Suprapubic skin (tissue), 4 donors: ENCODE measurements around the gene FAM131B.

Experiments
- EP300 ChIP-seq: sonication (generic); formaldehyde crosslinking; IDR thresholded peaks from one replicate; pipeline ENCODE4 v1.6.1; 2017; ENCODE audit warnings: antibody characterized with exemption
- POLR2A ChIP-seq, 2 donors: fragments of 450-650 bp; IDR thresholded peaks; one replicate each; pipeline ENCODE4 v1.6.1; 2017; ENCODE audit warnings: antibody characterized with exemption in 2 of 2, mild to moderate bottlenecking in 2 of 2, moderate library complexity in 2 of 2
- POLR2AphosphoS5 ChIP-seq, 3 donors: sonication (generic); formaldehyde crosslinking; IDR thresholded peaks; one replicate each; pipeline ENCODE4 v1.6.1; 2017; ENCODE audit warnings: antibody characterized with exemption in 3 of 3
- TF ChIP-seq, protein P1 (sequence below), 2 donors: fragments of 200-600 bp in 1 of 2; fragments of 450-650 bp in 1 of 2; sonication (generic) in 1 of 2; IDR thresholded peaks; one replicate each; pipeline ENCODE4 v1.5.1; 2016 to 2019; ENCODE audit warnings: antibody characterized with exemption in 2 of 2, mild to moderate bottlenecking in 1 of 2, moderate library complexity in 1 of 2

GRCh38 chr7:143393267-143394041 lies 30.9 kb upstream of the FAM131B start:
- TF ChIP-seq, protein P1, sequence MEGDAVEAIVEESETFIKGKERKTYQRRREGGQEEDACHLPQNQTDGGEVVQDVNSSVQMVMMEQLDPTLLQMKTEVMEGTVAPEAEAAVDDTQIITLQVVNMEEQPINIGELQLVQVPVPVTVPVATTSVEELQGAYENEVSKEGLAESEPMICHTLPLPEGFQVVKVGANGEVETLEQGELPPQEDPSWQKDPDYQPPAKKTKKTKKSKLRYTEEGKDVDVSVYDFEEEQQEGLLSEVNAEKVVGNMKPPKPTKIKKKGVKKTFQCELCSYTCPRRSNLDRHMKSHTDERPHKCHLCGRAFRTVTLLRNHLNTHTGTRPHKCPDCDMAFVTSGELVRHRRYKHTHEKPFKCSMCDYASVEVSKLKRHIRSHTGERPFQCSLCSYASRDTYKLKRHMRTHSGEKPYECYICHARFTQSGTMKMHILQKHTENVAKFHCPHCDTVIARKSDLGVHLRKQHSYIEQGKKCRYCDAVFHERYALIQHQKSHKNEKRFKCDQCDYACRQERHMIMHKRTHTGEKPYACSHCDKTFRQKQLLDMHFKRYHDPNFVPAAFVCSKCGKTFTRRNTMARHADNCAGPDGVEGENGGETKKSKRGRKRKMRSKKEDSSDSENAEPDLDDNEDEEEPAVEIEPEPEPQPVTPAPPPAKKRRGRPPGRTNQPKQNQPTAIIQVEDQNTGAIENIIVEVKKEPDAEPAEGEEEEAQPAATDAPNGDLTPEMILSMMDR (IDR thresholded peaks at IDR 0.05), result no peak
- TF ChIP-seq POLR2A (IDR thresholded peaks at IDR 0.05), result no peak
- TF ChIP-seq EP300, result no peak
- TF ChIP-seq POLR2AphosphoS5 (IDR thresholded peaks at IDR 0.05), result no peak
